Measurements from ENCODE around the gene SLC6A7. TPM values are rescaled to one million over a fixed set of nuclear protein-coding genes. Genes with fewer than 3 reads are reported as not detected.

Gene SLC6A7
- total RNA-seq, 1 donor, result 0.10 TPM

- no peaks in the 10 kb centered on the region for H3K9me3 ChIP-seq (ENCODE audit: low read depth, low read length)
- H3K27me3 ChIP-seq (ENCODE audit: insufficient read depth, low read length), result peaks cover 32% of the 10 kb centered on the region
- H3K4me3 ChIP-seq (ENCODE audit: low read length), result no peak overlapping the region
- H3K4me1 ChIP-seq (ENCODE audit: insufficient read depth, low read length), result peaks cover 21% of the 10 kb centered on the region
Observed at GRCh38 chr5:150188146-150188842, 1.6 kb upstream of the SLC6A7 start.

- Histone ChIP-seq H3K4me1 (ENCODE audit: insufficient read depth, low read length) (peaks cover 21% of the 10 kb centered on the region), H3K9me3 (ENCODE audit: low read depth, low read length) (no peaks in the 10 kb centered on the region), H3K4me3 (ENCODE audit: low read length) (no peak overlapping the region), H3K27me3 (ENCODE audit: insufficient read depth, low read length) (peaks cover 32% of the 10 kb centered on the region)
Observed at GRCh38 chr5:150189326-150189725, 536 bp upstream of the SLC6A7 start.

DNA sequence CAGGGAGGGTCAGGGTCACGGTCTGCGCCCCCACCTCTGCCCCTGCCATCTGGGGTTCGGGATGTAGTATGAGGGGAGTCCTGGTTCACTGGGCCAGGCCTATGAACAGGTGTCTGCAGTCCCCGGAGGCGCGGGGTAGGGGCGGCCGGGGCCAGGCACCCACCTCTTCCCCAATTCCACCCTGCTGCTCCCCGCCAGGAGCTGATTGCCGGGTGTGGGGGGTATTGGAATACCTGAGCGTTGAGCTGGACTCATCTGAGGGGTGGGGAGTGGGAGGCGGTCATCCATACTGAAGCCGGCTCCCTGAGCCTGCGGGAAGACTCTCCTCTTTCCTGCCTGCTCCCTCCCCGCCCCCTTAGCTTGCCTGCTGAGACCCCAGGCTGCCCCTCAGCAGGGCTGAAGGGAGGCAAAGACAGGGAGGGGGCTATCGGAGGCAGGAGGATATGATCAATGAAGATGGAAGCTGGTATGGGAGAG, 679 bp downstream of the SLC6A7 start:
- H3K9me3 ChIP-seq (ENCODE audit: low read depth, low read length), result no peaks in the 10 kb centered on the region
- H3K4me1 ChIP-seq (ENCODE audit: insufficient read depth, low read length), result peaks cover 12% of the 10 kb centered on the region
- H3K27me3 ChIP-seq (ENCODE audit: insufficient read depth, low read length), result peaks cover 32% of the 10 kb centered on the region
- H3K4me3 ChIP-seq (ENCODE audit: low read length), result no peak overlapping the region

DNA sequence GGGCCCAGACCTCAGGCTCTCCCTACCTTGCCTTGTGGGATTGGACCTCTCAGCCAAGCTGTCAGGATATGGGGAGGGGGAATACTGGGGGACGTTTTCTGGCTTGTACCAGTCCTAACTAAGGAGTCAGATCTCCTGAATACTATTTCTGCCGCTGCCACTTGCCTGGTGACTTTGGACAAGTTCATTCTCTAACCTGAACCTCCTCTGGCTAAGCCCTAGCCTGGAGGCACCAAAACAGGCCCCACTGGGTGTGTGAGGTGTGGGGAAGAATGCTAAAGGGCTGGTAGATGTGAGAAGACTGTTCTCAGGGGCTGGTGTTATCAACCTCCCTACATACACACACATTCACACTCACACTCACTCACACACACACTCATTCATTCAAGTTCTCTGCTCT, 1.1 kb downstream of the SLC6A7 start:
- Histone ChIP-seq H3K4me1 (ENCODE audit: insufficient read depth, low read length) (peaks cover 8% of the 10 kb centered on the region), H3K4me3 (ENCODE audit: low read length) (no peak overlapping the region), H3K9me3 (ENCODE audit: low read depth, low read length) (no peaks in the 10 kb centered on the region), H3K27me3 (ENCODE audit: insufficient read depth, low read length) (peaks cover 32% of the 10 kb centered on the region)

- H3K9me3 ChIP-seq (ENCODE audit: low read depth, low read length), result no peaks in the 10 kb centered on the region
- H3K4me1 ChIP-seq (ENCODE audit: insufficient read depth, low read length), result no peaks in the 10 kb centered on the region
- peaks cover 32% of the 10 kb centered on the region for H3K27me3 ChIP-seq (ENCODE audit: insufficient read depth, low read length)
- no peak overlapping the region for H3K4me3 ChIP-seq (ENCODE audit: low read length)
Observed at GRCh38 chr5:150192462-150192861, 2.6 kb downstream of the SLC6A7 start.

DNA sequence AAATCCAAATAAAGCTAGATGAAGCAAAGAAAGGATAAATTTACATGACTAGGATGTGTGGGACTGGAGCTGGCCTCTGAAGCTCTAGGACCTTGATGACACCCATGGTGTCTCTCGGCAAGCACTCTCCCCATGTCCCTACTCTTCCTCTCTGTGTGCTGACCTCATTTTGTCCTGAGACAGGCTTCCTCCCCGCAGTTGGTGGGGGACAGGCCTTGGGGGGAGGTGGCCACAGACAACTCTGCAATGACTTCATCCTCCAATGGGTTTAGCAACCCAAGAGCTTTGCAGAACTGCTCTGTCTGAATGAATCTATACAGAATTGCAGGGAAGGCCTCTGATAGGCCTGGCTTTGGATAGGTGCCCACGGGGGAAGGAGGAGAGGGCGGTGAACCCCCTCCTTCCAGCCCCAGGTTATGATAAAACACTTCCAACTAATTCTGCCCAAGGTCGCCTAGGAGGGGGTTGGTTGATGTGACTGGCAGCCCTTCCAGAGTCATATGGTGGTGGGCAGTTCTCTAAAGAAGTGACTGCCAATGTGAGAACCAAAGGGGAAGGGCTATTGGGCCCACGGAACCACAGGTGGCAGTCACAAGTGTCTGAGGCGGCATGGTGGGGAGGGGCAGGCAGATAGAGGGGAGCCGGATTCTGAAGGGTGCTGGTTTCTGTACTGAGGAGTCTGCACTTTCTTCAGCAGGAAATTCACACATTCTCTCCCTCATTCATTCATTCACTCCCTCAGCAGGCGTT, 6.0 kb downstream of the SLC6A7 start:
- H3K4me1 ChIP-seq (ENCODE audit: insufficient read depth, low read length), result no peaks in the 10 kb centered on the region
- H3K9me3 ChIP-seq (ENCODE audit: low read depth, low read length), result no peaks in the 10 kb centered on the region
- no peak overlapping the region for H3K4me3 ChIP-seq (ENCODE audit: low read length)
- peaks cover 5% of the 10 kb centered on the region for H3K27me3 ChIP-seq (ENCODE audit: insufficient read depth, low read length)

DNA sequence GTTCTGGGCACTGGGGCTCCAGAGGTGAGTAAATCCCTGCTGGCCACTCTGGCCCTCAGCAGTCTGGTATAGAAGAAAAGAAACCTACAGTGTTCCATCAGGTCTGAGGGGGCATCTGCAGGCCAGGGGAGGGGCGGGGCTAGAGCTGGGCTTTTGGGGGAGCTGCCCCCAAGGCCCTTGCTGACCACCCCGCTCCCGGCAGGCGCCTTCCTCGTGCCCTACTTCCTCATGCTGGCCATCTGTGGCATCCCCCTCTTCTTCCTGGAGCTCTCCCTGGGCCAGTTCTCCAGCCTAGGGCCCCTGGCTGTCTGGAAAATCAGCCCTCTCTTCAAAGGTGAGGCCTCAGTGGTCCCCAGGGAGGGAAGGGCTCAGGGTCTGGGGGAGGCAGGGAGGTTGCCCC, 6.7 kb downstream of the SLC6A7 start:
- no peak overlapping the region for H3K4me3 ChIP-seq (ENCODE audit: low read length)
- H3K9me3 ChIP-seq (ENCODE audit: low read depth, low read length), result no peaks in the 10 kb centered on the region
- H3K4me1 ChIP-seq (ENCODE audit: insufficient read depth, low read length), result no peaks in the 10 kb centered on the region
- peaks cover 3% of the 10 kb centered on the region for H3K27me3 ChIP-seq (ENCODE audit: insufficient read depth, low read length)

GRCh38 chr5:150196986-150197385, 7.1 kb downstream of the SLC6A7 start:
- Histone ChIP-seq H3K27me3 (ENCODE audit: insufficient read depth, low read length) (peaks cover under 1% of the 10 kb centered on the region), H3K9me3 (ENCODE audit: low read depth, low read length) (no peaks in the 10 kb centered on the region), H3K4me3 (ENCODE audit: low read length) (no peak overlapping the region), H3K4me1 (ENCODE audit: insufficient read depth, low read length) (no peaks in the 10 kb centered on the region)

- no peaks in the 10 kb centered on the region for H3K9me3 ChIP-seq (ENCODE audit: low read depth, low read length)
- H3K4me1 ChIP-seq (ENCODE audit: insufficient read depth, low read length), result no peaks in the 10 kb centered on the region
- H3K4me3 ChIP-seq (ENCODE audit: low read length), result no peak overlapping the region
- no peaks in the 10 kb centered on the region for H3K27me3 ChIP-seq (ENCODE audit: insufficient read depth, low read length)
Observed at GRCh38 chr5:150197476-150197875, 7.6 kb downstream of the SLC6A7 start.

DNA sequence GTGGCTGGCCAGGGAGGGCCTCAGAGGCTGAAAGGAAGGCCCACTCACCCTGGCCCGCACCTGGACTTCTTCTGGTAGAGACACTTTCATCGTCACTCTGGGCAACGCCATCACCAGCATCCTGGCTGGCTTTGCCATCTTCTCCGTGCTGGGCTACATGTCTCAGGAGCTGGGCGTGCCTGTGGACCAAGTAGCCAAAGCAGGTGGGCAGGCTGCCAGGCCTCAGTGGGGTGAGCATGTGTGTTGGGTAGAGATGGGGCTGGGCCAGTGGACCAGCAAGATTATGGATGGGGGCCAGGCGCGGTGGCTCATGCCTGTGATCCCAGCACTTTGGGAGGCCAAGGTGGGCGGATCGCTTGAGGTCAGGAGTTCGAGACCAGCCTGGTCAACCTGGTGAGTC, 12.6 kb downstream of the SLC6A7 start:
- H3K9me3 ChIP-seq (ENCODE audit: low read depth, low read length), result no peaks in the 10 kb centered on the region
- no peak overlapping the region for H3K4me3 ChIP-seq (ENCODE audit: low read length)
- no peaks in the 10 kb centered on the region for H3K27me3 ChIP-seq (ENCODE audit: insufficient read depth, low read length)
- no peaks in the 10 kb centered on the region for H3K4me1 ChIP-seq (ENCODE audit: insufficient read depth, low read length)

DNA sequence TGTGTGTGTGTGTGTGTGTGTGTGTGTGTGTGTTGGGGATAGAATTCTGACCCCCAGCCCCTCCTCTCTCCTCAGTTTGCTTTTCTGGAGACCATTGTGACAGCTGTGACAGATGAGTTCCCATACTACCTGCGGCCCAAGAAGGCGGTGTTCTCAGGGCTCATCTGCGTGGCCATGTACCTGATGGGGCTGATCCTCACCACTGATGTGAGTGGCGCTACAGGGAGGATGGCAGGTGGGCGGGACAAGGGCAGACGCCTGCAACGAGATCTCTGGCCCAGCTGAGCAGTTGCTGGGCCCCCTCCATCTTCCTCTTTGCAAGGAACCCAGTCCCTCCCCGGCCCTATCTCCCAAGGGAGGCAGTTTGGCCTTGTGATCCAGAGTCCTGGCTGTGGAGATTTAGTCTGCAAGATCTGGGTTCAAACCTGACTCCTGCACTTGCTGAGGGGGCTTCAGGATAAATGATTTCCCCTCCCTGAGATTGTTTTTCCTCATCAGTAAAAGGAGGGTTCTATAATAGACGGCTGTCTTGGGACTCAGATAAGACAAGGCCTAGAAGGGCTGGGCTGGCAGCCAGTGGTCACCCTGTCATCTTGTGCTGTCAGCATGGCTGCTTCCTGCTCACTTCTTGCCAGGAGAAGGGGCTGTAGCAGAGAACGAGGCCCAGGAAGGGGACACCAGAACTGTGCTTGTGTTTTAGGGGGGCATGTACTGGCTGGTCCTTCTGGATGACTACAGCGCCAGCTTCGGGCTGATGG, 14.1 kb downstream of the SLC6A7 start:
- Histone ChIP-seq H3K27me3 (ENCODE audit: insufficient read depth, low read length) (peaks cover 6% of the 10 kb centered on the region), H3K9me3 (ENCODE audit: low read depth, low read length) (no peaks in the 10 kb centered on the region), H3K4me3 (ENCODE audit: low read length) (no peak overlapping the region), H3K4me1 (ENCODE audit: insufficient read depth, low read length) (peaks cover 4% of the 10 kb centered on the region)

GRCh38 chr5:150204590-150204960, 14.7 kb downstream of the SLC6A7 start:
- Histone ChIP-seq H3K9me3 (ENCODE audit: low read depth, low read length) (no peaks in the 10 kb centered on the region), H3K27me3 (ENCODE audit: insufficient read depth, low read length) (peaks cover 6% of the 10 kb centered on the region), H3K4me3 (ENCODE audit: low read length) (no peak overlapping the region), H3K4me1 (ENCODE audit: insufficient read depth, low read length) (peaks cover 9% of the 10 kb centered on the region)

- H3K4me3 ChIP-seq (ENCODE audit: low read length), result no peak overlapping the region
- H3K27me3 ChIP-seq (ENCODE audit: insufficient read depth, low read length), result peaks cover 6% of the 10 kb centered on the region
- H3K4me1 ChIP-seq (ENCODE audit: insufficient read depth, low read length), result peaks cover 9% of the 10 kb centered on the region
- no peaks in the 10 kb centered on the region for H3K9me3 ChIP-seq (ENCODE audit: low read depth, low read length)
Observed at GRCh38 chr5:150206098-150206778, 16.4 kb downstream of the SLC6A7 start.

DNA sequence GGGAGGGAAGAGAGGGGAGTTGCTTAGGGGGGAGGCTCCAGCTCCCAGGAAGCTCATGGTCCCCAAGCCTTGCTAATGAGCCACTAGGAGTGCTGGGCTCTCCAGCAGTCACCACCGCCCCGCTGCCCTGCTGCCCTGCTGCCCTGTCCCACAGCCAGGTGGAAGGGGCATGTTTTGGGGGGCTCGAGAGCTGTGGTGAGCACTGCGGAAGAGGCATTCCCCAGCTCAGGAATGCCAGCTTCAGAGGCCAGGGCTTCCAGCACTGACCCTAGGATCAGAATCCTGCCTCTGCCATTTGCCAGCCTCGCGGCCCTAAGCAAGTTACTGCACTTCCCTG, 16.9 kb downstream of the SLC6A7 start:
- H3K9me3 ChIP-seq (ENCODE audit: low read depth, low read length), result no peaks in the 10 kb centered on the region
- H3K27me3 ChIP-seq (ENCODE audit: insufficient read depth, low read length), result peaks cover 6% of the 10 kb centered on the region
- H3K4me3 ChIP-seq (ENCODE audit: low read length), result no peak overlapping the region
- peaks cover 9% of the 10 kb centered on the region for H3K4me1 ChIP-seq (ENCODE audit: insufficient read depth, low read length)
